Stimulated activated CD8-positive, alpha-beta memory T cell treated with anti-CD3 and anti-CD28 coated beads, Interleukin-15, amount 100 ng/mL, for 4 hours (primary cell): ENCODE measurements around the gene BRME1.
"Not testable (repeated sequence)": the region's sequence is repeated elsewhere in the genome, so short reads cannot be mapped to it uniquely, and the experiment has no call there.

ENCODE experiments used
- DNase-seq, 2 donors: peaks; one replicate each; pipeline ENCODE4 v3.0.0-alpha.2; 2020; ENCODE audit warnings: low read depth in 2 of 2

Gene BRME1

GRCh38 chr19:13926715-13927114 is 20.8 kb upstream of the BRME1 start:
- no peak for DNase-seq

DNA sequence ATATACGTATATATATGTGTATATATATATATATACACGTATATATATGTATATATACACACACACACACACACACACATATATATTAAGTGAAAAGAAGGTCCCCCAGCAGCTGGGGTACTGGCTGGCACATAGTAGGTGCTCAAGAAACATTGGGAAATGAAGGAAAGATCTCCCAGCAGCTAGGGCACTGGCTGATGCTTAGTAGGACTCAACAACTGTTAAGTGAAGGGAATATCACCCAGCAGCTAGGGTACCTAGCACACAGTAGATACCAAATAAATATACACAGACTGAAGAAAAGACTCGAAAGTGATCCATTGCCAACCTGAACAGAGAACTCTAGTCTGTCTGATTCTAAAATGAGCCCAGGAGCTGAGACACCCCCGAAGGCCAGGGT is 20.1 kb upstream of the BRME1 start:
- DNase-seq: no peak

GRCh38 chr19:13923194-13923987 is 17.5 kb upstream of the BRME1 start:
- no peak for DNase-seq

- DNase-seq: not testable (repeated sequence)
Observed at GRCh38 chr19:13922118-13922517, 16.2 kb upstream of the BRME1 start.

- no peak for DNase-seq
Observed at GRCh38 chr19:13920940-13921747, 15.2 kb upstream of the BRME1 start.

- no peak for DNase-seq
Observed at GRCh38 chr19:13920524-13920923, 14.6 kb upstream of the BRME1 start.

DNA sequence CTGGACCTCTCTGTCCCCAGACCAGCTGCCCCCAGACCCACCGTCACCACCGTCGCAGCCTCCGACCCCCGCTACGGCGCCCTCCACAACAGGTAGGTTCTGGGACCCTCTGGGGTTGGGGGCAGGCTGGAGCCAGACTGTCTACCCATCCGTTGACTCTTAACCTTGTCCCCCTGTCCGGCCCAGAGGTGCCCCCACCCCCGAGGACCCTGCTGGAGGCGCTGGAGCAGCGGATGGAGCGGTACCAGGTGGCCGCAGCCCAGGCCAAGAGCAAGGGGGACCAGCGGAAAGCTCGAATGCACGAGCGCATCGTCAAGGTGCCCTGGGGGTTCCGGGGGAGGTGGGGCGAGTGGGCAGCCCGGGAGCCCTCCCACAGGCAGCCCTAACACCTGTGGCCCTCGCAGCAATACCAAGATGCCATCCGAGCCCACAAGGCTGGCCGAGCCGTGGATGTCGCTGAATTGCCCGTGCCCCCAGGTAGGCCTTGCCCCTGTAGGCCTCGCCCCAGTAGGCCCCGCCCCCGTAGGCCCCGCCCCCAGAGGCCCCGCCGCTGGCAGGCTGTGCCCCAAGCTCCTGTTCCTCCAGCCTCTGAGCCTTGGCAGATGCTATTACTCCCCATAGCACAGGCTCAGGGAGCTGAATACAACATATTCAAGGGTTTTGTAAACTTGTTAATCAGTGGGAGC is 13.0 kb upstream of the BRME1 start:
- no peak for DNase-seq

DNA sequence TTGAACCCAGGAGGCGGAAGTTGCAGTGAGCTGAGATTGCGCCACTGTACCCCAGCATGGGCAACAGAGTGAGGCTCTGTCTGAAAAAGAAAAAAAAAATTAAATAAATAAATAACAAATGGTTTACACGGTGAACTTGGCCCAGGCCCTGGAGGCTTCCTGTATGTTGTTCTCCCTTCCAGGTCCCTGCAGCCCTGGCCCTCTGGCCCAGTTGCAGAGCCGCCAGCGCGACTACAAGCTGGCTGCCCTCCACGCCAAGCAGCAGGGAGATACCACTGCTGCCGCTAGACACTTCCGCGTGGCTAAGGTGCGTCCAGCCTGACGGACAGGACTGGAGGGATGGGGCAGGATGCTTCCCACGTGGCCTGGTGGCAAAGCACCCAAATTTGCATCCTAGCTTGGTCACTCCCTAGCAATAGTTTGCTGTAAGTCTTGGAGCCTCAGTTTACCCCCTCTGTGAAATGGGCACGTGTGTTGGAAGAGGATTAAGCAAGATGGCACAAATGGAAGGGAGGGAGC is 12.0 kb upstream of the BRME1 start:
- no peak for DNase-seq

- no peak for DNase-seq
Observed at GRCh38 chr19:13914777-13915176, 8.9 kb upstream of the BRME1 start.

DNA sequence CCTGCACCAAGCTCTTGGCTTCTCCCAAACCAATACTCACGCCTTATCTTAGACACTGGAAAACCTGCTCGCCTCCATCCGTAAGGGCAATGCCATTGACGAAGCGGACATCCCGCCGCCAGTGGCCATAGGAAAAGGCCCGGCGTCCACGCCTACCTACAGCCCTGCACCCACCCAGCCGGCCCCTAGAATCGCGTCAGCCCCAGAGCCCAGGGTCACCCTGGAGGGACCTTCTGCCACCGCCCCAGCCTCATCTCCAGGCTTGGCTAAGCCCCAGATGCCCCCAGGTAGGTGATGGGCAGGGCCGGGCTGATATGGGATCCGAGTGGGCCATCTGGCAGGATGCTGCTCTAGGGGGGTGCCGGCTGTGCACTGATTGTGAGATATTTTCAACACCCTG is 7.4 kb upstream of the BRME1 start:
- no peak for DNase-seq

- DNase-seq: no peak
Observed at GRCh38 chr19:13909430-13909829, 3.5 kb upstream of the BRME1 start.

GRCh38 chr19:13908674-13909073 is 2.8 kb upstream of the BRME1 start:
- DNase-seq: no peak

- DNase-seq: no peak
Observed at GRCh38 chr19:13906910-13907309, 993 bp upstream of the BRME1 start.

DNA sequence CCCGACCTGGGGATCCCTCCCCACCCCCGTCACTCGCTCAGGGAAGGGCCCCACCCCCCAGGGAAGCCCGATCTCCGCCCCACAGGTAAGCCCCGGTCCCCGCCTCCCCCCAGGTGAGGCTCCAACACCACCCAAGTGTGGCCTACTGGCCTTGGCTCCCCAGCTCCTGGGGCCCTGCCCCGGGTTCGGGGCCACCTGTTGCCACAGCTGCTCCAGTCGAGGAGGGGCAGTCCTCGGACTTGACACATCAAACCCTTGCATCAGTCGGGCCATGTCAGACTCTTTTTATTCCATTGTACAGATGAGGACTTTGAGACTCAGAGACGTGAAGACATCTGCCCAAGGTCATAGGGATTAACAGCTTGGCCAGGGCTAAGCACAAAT is 596 bp upstream of the BRME1 start:
- no peak for DNase-seq

- no peak for DNase-seq
Observed at GRCh38 chr19:13902993-13903555, 2.8 kb downstream of the BRME1 start.

GRCh38 chr19:13899912-13900584 is 5.9 kb downstream of the BRME1 start:
- no peak for DNase-seq

DNA sequence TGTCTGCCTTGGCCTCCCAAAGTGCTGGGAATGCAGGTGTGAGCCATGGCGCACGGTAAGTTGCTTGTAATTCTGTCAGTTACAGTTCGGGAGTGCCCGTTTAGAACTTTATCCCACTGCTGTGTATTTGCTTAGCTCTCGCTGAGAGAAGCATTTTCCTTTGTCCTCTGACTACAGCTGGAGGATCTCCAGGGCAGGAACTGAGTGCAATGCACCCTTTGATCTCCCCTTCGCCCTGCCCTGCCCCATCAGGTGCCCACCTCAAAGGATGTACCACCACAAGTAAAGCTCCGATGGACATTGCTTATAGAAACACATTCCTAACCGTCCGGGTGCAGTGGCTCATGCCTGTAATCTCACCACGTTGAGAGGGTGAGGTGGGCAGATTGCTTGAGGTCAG is 6.5 kb downstream of the BRME1 start:
- DNase-seq: no peak

DNA sequence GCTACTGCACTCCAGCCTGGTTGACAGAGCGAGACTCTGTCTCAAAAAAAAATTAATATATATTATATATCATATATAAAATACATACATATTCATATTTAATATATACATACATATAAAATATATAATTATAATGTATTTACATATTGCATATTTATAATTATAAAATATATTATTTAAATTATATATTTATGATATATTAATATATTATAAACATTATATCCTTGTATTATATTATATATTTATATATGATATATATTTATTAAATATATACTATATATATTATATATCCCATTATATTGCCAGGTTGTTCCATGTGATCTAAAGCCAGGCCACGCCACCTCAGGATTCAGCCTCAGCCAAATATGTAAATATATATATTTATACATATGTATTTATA is 9.7 kb downstream of the BRME1 start:
- no peak for DNase-seq

DNA sequence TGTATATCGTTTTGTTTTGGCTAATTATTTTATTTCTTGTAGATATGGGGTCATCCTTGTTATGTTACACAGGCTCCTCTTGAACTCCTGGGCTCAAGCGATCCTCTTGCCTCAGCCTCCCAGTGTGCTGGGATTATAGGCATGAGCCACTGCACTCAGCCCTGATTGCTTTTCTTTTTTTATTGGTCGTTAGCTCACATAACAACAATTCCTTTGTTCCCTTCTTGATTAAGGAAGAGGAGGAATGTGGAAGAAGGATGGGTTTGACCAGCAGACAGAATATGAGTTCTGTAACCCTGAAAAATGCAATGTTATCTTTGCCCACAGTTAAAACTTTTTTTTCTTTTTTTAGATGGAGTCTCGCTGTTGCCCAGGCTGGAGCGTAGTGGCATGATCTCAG is 11.4 kb downstream of the BRME1 start:
- no peak for DNase-seq

DNA sequence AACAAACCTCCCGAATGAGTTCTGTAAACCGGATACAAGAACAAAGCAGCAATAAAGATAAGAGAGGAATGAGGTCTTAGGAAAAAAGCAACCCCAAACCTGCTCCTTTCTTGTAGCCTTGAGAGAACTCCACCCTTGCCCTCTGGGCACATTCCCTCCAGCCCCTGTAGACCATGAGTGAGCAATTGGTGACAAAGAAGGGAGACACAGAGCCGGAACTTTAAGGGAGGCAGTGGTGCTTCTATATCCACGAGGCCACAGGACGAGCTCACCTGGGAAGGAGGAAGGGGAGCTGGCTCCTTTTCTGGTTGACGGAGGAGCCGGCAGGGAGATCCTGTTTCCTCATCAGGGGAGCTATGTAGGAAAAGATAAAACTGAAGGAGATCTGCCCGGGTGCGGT is 13.0 kb downstream of the BRME1 start:
- DNase-seq: no peak

DNA sequence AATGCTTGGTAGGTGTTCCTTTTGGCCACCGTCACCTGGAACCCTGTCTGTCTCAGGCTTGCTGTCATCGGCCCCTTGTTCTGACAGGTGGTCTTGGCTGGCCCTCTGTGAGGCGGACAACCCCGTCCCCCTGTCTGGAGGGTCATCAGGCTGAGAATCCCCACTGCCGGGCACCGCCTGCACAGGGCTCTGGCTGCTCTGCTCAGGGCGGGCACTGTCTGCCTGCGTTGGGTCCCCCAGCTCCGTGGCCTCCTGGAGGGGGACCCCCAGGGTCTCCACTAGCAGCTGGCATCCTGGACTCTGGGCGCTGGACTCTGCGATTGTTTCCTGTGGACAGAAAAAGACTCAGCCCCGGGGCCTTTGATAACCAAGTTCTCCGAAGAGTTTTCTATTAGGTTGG is 15.8 kb downstream of the BRME1 start:
- DNase-seq: no peak

DNA sequence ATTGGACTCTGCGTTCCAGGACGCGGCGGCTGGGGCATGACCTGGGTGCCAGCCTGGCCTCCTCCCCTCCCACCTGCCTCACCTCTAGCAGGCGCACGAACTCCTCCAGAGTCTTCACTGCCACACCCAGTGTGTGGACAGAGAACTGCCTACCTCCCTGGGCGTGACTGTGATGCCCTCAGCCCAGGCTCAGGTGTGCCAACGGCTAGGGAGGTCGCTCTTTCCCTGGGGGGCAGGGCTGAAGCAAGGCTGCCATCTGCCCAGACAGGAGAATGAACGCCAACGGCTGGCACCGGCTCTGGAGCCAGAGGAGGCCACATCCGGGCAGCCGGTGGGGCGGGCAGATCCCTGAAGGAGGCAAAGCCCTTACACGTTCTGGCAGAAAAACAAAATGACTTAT is 17.6 kb downstream of the BRME1 start:
- no peak for DNase-seq
